Measurements from ENCODE around the gene NDUFA8. TPM values are rescaled to one million over a fixed set of nuclear protein-coding genes. Genes with fewer than 3 reads are reported as not detected.
A peak's percentile ranks its signal among the peaks of the same experiment; 100 is the strongest.

The NDUFA8 gene
- total RNA-seq, 5 donors from 2014 or later (not counting 1 experiment from before 2014, with no cell fraction given) = 11.2 to 25.4 (median 18.4) TPM

DNA sequence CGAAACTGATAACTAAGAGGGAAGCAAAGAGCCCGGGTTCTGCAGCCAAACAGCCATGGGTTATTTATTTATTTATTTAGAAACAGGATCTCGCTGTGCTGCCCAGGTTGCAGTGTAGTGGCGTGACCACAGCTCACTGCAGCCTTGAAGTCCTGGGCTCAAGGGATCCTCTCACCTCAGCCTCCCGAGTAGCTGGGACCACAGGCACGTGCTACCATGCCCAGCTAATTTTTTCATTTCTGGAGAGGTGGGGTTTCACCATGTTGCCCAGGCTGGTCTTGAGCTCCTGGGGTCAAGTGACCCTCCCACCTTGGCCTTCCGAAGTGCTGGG lies 24.1 kb downstream of the NDUFA8 start:
- no peak overlapping the region for H3K4me3 ChIP-seq (ENCODE audit: control insufficient read depth in 1 of 2, extremely low read depth in 1 of 2, low read length in 1 of 2)
- Mint-ChIP-seq H3K4me1 (peaks cover 0 to 2% (median 0%) of the 10 kb centered on the region in 3 donors), H3K4me3 (no peak overlapping the region), H3K27me3 (peaks cover 0 to 8% of the 10 kb centered on the region in 2 donors), H3K36me3 (no peaks in the 10 kb centered on the region), H3K9me3 (no peaks in the 10 kb centered on the region), H3K27ac (no peak overlapping the region)
- peaks cover 0 to 13% of the 10 kb centered on the region in 2 experiments for H3K27me3 ChIP-seq (replicated peaks in 1 of 2; ENCODE audit: control insufficient read depth in 2 of 2, extremely low read depth in 1 of 2, insufficient read depth in 2 of 2, low read length in 1 of 2)
- POLR2A ChIA-PET = no interaction called here
- no peaks in the 10 kb centered on the region for H3K9me3 ChIP-seq
- no peaks in the 10 kb centered on the region for H3K4me1 ChIP-seq (ENCODE audit: control insufficient read depth in 1 of 2, extremely low read depth in 1 of 2, insufficient read depth in 2 of 2, low read length in 2 of 2)
- CTCF ChIA-PET = interaction anchor here in 1 of 2 donors (0.8 kb wide), 1 partner anchor 8 kb away, joined by 6 read pairs; no protein-coding TSS in a partner anchor
- ATAC-seq (replicated peaks in 1 of 4) (no peak), DNase-seq (no peak)
- no peak overlapping the region for H3K27ac ChIP-seq (ENCODE audit: low read length)
- no peaks in the 10 kb centered on the region for H3K36me3 ChIP-seq (ENCODE audit: control insufficient read depth in 2 of 2, extremely low read depth in 1 of 2, insufficient read depth in 1 of 2, low read length in 1 of 2)
- WGBS (ENCODE audit: insufficient coverage) = 91% methylated on average over 4 of the region's 7 CpGs

DNA sequence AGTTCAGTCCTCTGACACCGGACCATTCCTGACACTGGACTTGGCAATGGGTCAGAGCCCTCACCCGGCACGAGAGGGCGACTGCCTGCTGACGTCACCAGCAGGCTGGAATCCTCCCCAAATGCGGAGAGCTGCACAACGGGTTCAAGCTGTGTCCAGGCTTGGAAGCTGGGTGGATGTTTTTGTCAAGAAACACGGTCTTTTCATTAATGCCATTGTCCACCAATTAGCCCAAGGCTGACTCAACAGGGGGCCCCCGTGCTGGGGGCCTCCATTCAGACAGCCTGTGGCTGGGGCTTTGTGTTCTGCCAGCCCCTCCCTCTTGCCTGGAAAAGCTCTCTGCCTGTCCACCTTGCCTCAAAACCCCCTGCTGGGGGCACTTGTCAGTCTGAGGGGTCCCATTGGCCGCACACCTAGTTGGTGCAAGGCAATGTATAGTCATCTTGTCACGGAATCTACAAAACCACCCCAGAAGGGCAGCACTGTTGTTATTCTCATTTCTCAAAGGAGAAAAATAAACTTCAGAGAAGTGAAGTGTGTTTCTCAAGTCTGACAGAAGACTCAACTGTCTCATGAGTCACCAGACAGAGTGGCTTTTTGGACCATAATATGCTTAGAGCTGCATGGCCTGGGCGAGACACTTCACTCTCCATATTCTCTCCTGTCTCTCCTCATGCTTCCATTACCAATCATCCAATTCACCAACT lies 24.6 kb downstream of the NDUFA8 start:
- 92% methylated on average over 2 of the region's 12 CpGs for WGBS (ENCODE audit: insufficient coverage)

DNA sequence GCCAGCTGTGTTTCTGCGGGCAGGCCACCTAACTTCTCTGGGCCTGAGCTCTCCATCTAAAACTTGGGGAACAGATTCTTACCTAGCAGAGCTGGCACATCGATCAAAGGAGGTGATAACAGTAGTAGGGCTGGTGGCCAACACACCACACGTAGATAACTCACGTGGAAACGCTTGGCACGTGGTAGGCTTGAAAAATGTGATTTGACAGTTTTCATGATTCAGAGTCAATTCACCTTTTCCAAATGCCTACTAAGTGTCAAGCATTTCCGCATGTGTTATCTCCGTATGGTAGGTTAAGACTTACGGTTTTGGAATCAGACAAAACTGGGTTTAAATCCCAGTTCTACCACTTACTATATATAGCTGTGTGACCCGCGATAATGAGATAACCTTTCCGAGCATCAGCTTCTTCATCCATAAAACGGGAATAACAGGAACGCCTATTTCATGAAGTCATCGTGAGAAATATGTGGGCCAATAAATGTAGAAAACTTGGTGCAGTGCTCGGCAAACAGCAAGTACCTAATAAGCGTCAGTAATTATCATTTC lies 25.5 kb downstream of the NDUFA8 start:
- H3K4me1 Mint-ChIP-seq = peaks cover 0 to 4% (median 0%) of the 10 kb centered on the region in 3 donors
- no peak overlapping the region for H3K27ac Mint-ChIP-seq
- no peak overlapping the region for H3K4me3 Mint-ChIP-seq

More for the DNA sequence above, 24.6 kb downstream of the NDUFA8 start:
- Mint-ChIP-seq H3K9me3 (no peaks in the 10 kb centered on the region), H3K36me3 (no peaks in the 10 kb centered on the region), H3K4me1 (peaks cover 0 to 2% (median 0%) of the 10 kb centered on the region in 3 donors), H3K27ac (no peak overlapping the region), H3K4me3 (no peak overlapping the region), H3K27me3 (peaks cover 0 to 10% of the 10 kb centered on the region in 2 donors)
- ChIA-PET CTCF (no interaction called here), POLR2A (no interaction called here)
- H3K4me3 ChIP-seq (ENCODE audit: control insufficient read depth in 1 of 2, extremely low read depth in 1 of 2, low read length in 1 of 2) = no peak overlapping the region
- no peak for ATAC-seq (replicated peaks in 1 of 4)
- no peak overlapping the region for H3K27ac ChIP-seq (ENCODE audit: low read length)
- no peaks in the 10 kb centered on the region for H3K36me3 ChIP-seq (ENCODE audit: control insufficient read depth in 2 of 2, extremely low read depth in 1 of 2, insufficient read depth in 1 of 2, low read length in 1 of 2)
- peaks cover 0 to 14% of the 10 kb centered on the region in 2 experiments for H3K27me3 ChIP-seq (replicated peaks in 1 of 2; ENCODE audit: control insufficient read depth in 2 of 2, extremely low read depth in 1 of 2, insufficient read depth in 2 of 2, low read length in 1 of 2)
- H3K9me3 ChIP-seq = no peaks in the 10 kb centered on the region
- no peaks in the 10 kb centered on the region for H3K4me1 ChIP-seq (ENCODE audit: control insufficient read depth in 1 of 2, extremely low read depth in 1 of 2, insufficient read depth in 2 of 2, low read length in 2 of 2)
- no peak for DNase-seq

DNA sequence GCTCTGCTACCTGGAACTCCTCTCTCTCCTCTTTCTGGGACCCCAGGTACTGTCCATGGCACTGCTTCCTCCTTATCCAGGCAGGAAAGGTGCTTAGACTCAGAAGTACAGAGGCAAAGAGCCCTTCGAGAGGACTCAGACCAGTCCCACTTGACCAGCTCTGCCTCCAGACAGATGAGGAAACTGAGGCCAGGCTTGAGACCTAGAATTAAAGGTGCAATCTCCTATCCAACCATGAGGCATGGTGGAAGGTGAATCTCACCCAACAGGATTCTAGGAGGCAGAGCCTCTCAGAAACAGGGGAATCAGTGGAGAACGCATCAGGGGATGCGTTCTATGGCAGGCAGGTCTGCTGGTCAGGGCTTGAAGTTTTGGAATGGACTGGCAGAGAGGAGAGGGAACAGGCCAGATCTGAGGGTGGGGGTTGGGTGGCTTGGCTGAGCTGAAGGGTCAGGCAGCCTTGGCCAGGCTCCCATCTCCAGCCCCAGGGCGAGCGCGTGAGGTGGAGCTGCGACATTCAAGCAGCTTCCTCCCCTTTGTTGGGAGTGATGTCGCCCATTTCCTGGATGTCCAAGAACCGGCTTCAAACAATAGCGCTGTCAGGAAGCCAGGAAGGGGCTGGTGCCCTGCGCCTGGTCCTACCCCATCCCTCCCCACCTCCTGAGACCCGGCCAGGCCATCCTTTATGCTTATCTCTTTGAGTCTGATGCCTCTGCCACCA lies 26.2 kb downstream of the NDUFA8 start:
- POLR2A ChIA-PET = no interaction called here
- ATAC-seq (replicated peaks in 1 of 4) = no peak

More for the DNA sequence above, 25.5 kb downstream of the NDUFA8 start:
- POLR2A ChIA-PET = no interaction called here
- H3K4me1 ChIP-seq (ENCODE audit: control insufficient read depth in 1 of 2, extremely low read depth in 1 of 2, insufficient read depth in 2 of 2, low read length in 2 of 2) = no peaks in the 10 kb centered on the region
- Mint-ChIP-seq H3K36me3 (no peaks in the 10 kb centered on the region), H3K27me3 (peaks cover 1 to 10% of the 10 kb centered on the region in 2 donors), H3K9me3 (no peaks in the 10 kb centered on the region)
- no peaks in the 10 kb centered on the region for H3K9me3 ChIP-seq
- H3K4me3 ChIP-seq (ENCODE audit: control insufficient read depth in 1 of 2, extremely low read depth in 1 of 2, low read length in 1 of 2) = no peak overlapping the region
- H3K27ac ChIP-seq (ENCODE audit: low read length) = no peak overlapping the region
- no peaks in the 10 kb centered on the region for H3K36me3 ChIP-seq (ENCODE audit: control insufficient read depth in 2 of 2, extremely low read depth in 1 of 2, insufficient read depth in 1 of 2, low read length in 1 of 2)
- DNase-seq (no peak), ATAC-seq (replicated peaks in 1 of 4) (no peak)
- WGBS (ENCODE audit: insufficient coverage) = 96% methylated on average over 5 of the region's 17 CpGs
- H3K27me3 ChIP-seq (replicated peaks in 1 of 2; ENCODE audit: control insufficient read depth in 2 of 2, extremely low read depth in 1 of 2, insufficient read depth in 2 of 2, low read length in 1 of 2) = peaks cover 0 to 19% of the 10 kb centered on the region in 2 experiments
- CTCF ChIA-PET = interaction anchor here in 1 of 2 donors (2.1 kb wide), 1 partner anchor 11 kb away, joined by 5 read pairs; no protein-coding TSS in a partner anchor

DNA sequence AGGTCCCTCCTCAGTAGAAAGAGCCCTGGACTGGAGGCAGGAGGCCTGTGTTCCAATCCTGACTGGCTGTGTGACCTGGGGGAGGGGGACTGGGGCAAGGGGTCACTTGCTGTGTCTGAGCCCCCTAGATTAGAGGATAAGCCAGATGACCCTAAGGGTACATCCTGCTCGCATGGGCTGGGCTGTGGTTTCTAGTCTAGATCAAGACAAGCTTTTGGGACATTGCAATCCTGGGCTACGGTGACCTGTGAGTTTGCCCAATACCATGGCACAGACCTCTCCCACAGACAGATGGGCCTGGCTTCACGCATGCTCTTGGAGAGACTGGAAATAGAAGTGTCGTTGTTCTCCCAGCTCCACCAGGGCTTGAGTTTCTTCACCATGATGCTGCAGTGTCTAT lies 27.0 kb downstream of the NDUFA8 start:
- Histone ChIP-seq H3K36me3 (ENCODE audit: control insufficient read depth in 2 of 2, extremely low read depth in 1 of 2, insufficient read depth in 1 of 2, low read length in 1 of 2) (no peaks in the 10 kb centered on the region), H3K27ac (ENCODE audit: low read length) (no peak overlapping the region), H3K27me3 (replicated peaks in 1 of 2; ENCODE audit: control insufficient read depth in 2 of 2, extremely low read depth in 1 of 2, insufficient read depth in 2 of 2, low read length in 1 of 2) (peaks cover 0 to 34% of the 10 kb centered on the region in 2 experiments), H3K9me3 (no peaks in the 10 kb centered on the region), H3K4me1 (ENCODE audit: control insufficient read depth in 1 of 2, extremely low read depth in 1 of 2, insufficient read depth in 2 of 2, low read length in 2 of 2) (peaks cover 0 to 12% of the 10 kb centered on the region in 2 experiments), H3K4me3 (ENCODE audit: control insufficient read depth in 1 of 2, extremely low read depth in 1 of 2, low read length in 1 of 2) (no peak overlapping the region)
- Mint-ChIP-seq H3K27me3 (peaks cover 1 to 10% of the 10 kb centered on the region in 2 donors), H3K36me3 (no peaks in the 10 kb centered on the region), H3K4me3 (no peak overlapping the region), H3K9me3 (no peaks in the 10 kb centered on the region), H3K27ac (no peak overlapping the region), H3K4me1 (peaks cover 0 to 17% (median 0%) of the 10 kb centered on the region in 3 donors)
- POLR2A ChIA-PET = no interaction called here
- ATAC-seq (replicated peaks in 1 of 4) = no peak
- CTCF ChIA-PET = interaction anchor here in 1 of 2 donors (2.1 kb wide), 1 partner anchor 10 kb away, joined by 5 read pairs; no protein-coding TSS in a partner anchor
- WGBS (ENCODE audit: insufficient coverage) = 100% methylated on average over 1 of the region's 4 CpGs
- DNase-seq = peak in 1 of 35 experiments; percentile 11

More for the DNA sequence above, 26.2 kb downstream of the NDUFA8 start:
- DNase-seq = peak in 1 of 35 experiments; percentile 7
- Mint-ChIP-seq H3K9me3 (no peaks in the 10 kb centered on the region), H3K27ac (no peak overlapping the region), H3K27me3 (peaks cover 1 to 10% of the 10 kb centered on the region in 2 donors), H3K4me1 (peaks cover 0 to 8% (median 0%) of the 10 kb centered on the region in 3 donors), H3K4me3 (no peak overlapping the region), H3K36me3 (no peaks in the 10 kb centered on the region)
- Histone ChIP-seq H3K4me1 (ENCODE audit: control insufficient read depth in 1 of 2, extremely low read depth in 1 of 2, insufficient read depth in 2 of 2, low read length in 2 of 2) (peaks cover 0 to 4% of the 10 kb centered on the region in 2 experiments), H3K4me3 (ENCODE audit: control insufficient read depth in 1 of 2, extremely low read depth in 1 of 2, low read length in 1 of 2) (no peak overlapping the region), H3K9me3 (no peaks in the 10 kb centered on the region), H3K36me3 (ENCODE audit: control insufficient read depth in 2 of 2, extremely low read depth in 1 of 2, insufficient read depth in 1 of 2, low read length in 1 of 2) (no peaks in the 10 kb centered on the region), H3K27ac (ENCODE audit: low read length) (no peak overlapping the region), H3K27me3 (replicated peaks in 1 of 2; ENCODE audit: control insufficient read depth in 2 of 2, extremely low read depth in 1 of 2, insufficient read depth in 2 of 2, low read length in 1 of 2) (peaks cover 0 to 25% of the 10 kb centered on the region in 2 experiments)
- WGBS (ENCODE audit: insufficient coverage) = 82% methylated on average over 9 of the region's 12 CpGs
- CTCF ChIA-PET = interaction anchor here (0.6 to 2.1 kb wide), 2 partner anchors 10 to 1569 kb away, joined by 4 to 5 read pairs; no protein-coding TSS in a partner anchor

DNA sequence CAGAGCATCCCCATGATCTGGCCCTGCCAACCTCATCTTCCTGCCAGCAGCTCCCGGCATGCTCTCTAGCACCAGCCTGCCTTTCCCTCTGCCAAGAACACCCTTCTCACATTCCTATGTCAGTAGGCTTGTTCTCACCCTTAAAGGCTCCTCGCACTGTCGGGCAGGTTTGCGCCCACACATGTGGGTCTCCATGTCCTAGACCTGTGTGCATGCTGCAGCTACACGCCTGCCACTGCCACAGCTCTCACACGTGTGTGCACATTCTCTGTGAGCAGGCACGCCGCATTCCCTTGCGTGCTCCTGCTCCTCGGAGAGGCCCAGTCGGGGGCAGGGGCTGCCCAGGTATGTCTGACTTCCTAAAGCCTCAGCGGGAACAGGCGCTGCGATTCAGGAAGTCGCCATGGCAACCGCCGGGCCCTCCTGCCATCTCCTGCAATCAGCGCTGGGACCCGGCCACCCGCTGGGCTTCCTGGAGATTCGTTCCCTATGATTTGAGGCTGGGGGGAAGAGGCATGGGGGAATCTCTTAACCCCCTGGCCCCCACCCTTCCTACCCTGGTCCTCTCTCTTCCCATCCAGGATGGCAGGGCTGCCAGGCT lies 28.1 kb downstream of the NDUFA8 start:
- Histone ChIP-seq H3K4me1 (ENCODE audit: control insufficient read depth in 1 of 2, extremely low read depth in 1 of 2, insufficient read depth in 2 of 2, low read length in 2 of 2) (peaks cover 0 to 20% of the 10 kb centered on the region in 2 experiments), H3K27ac (ENCODE audit: low read length) (no peak overlapping the region), H3K4me3 (ENCODE audit: control insufficient read depth in 1 of 2, extremely low read depth in 1 of 2, low read length in 1 of 2) (no peak overlapping the region), H3K36me3 (ENCODE audit: control insufficient read depth in 2 of 2, extremely low read depth in 1 of 2, insufficient read depth in 1 of 2, low read length in 1 of 2) (no peaks in the 10 kb centered on the region), H3K27me3 (replicated peaks in 1 of 2; ENCODE audit: control insufficient read depth in 2 of 2, extremely low read depth in 1 of 2, insufficient read depth in 2 of 2, low read length in 1 of 2) (peaks cover 0 to 45% of the 10 kb centered on the region in 2 experiments), H3K9me3 (no peaks in the 10 kb centered on the region)
- POLR2A ChIA-PET = no interaction called here
- WGBS (ENCODE audit: insufficient coverage) = 51% methylated on average over 9 of the region's 21 CpGs
- DNase-seq (peak in 1 of 35 experiments; percentile 18), ATAC-seq (replicated peaks in 1 of 4) (no peak)
- Mint-ChIP-seq H3K27me3 (peaks cover 3 to 12% of the 10 kb centered on the region in 2 donors), H3K4me3 (no peak overlapping the region), H3K36me3 (no peaks in the 10 kb centered on the region), H3K9me3 (no peaks in the 10 kb centered on the region), H3K4me1 (peaks cover 2 to 25% (median 3%) of the 10 kb centered on the region in 3 donors), H3K27ac (no peak overlapping the region)
- CTCF ChIA-PET = no interaction called here

All from T-cell (primary cell).